Measurements from ENCODE around the gene NSRP1. TPM values are rescaled to one million over a fixed set of nuclear protein-coding genes. Genes with fewer than 3 reads are reported as not detected.

NSRP1 gene
- total and polyA plus RNA-seq, 2 of the 4 experiments (the other 2 are of a cell fraction) = 3.4 to 14.2 TPM

DNA sequence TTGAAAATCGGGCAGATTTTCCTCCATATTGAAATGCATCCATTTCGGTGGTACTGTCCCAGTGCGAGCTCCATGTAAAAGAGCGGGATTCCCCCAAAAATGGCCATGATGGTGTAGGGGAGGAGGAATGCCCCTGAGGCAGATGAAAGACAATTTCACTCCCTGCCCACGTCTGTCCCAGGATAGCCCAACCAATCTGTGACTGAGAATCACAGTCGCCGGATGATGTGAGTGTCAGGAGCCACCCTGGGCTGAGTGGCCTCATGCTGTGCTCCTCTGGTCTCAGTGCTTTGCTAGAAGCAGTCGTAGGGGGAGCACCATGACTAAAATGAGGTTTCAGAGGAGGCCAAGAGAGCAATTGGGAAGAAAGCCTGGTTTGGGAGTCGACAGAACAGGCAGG, 102.2 kb downstream of the NSRP1 start:
- BruUV-seq (replicated peaks) = no TSS peak
- Histone ChIP-seq H3K18ac (ENCODE audit: low read depth, low read length) (no peak overlapping the region), H2BK15ac (ENCODE audit: low read depth, low read length) (no peak overlapping the region)

More for the DNA sequence above, 102.2 kb downstream of the NSRP1 start:
- Histone ChIP-seq H2BK5ac (ENCODE audit: low read depth, low read length, poor library complexity, severe bottlenecking) (no peak overlapping the region), H4K8ac (ENCODE audit: low read depth in 2 of 2, low read length in 2 of 2) (no peak overlapping the region), H3K23ac (ENCODE audit: low read depth, low read length) (no peak overlapping the region), H4K5ac (ENCODE audit: low read depth, low read length) (no peak overlapping the region), H3K4me2 (ENCODE audit: low read depth, low read length) (no peak overlapping the region), H3K14ac (replicated peaks; ENCODE audit: low read depth, low read length) (no peak overlapping the region), H3K4me3 (ENCODE audit: insufficient read depth, low read depth, low read length) (no peak overlapping the region), H4K20me1 (ENCODE audit: insufficient read depth, low read length) (no peaks in the 10 kb centered on the region), H3K56ac (ENCODE audit: extremely low read depth, insufficient read depth, low read length) (no peak overlapping the region), H3K9me3 (ENCODE audit: control insufficient read depth, insufficient read depth, low read length) (no peaks in the 10 kb centered on the region), H3K9ac (ENCODE audit: low read depth, low read length) (no peak overlapping the region), H3K36me3 (ENCODE audit: control insufficient read depth, insufficient read depth, low read length) (no peaks in the 10 kb centered on the region), H3K27ac (ENCODE audit: insufficient read depth, low read length) (no peak overlapping the region), H3K9me1 (ENCODE audit: insufficient read depth, low read length) (no peaks in the 10 kb centered on the region), H3K27me3 (ENCODE audit: control insufficient read depth, insufficient read depth, low read length) (peaks cover 37% of the 10 kb centered on the region), H4K91ac (ENCODE audit: insufficient read depth, low read depth, low read length) (no peak overlapping the region), H2AK5ac (ENCODE audit: low read depth, low read length) (no peak overlapping the region), H2AFZ (replicated peaks; ENCODE audit: low read length, poor library complexity) (no peak overlapping the region), H2AK9ac (replicated peaks; ENCODE audit: low read depth, low read length, poor library complexity) (no peak overlapping the region), H2BK20ac (ENCODE audit: low read depth, low read length) (no peak overlapping the region), H2BK120ac (ENCODE audit: low read depth, low read length) (no peak overlapping the region), H3K4me1 (ENCODE audit: control insufficient read depth, insufficient read depth, low read length) (no peaks in the 10 kb centered on the region), H3K79me1 (ENCODE audit: low read depth in 1 of 2, low read length in 2 of 2) (no peaks in the 10 kb centered on the region), H3K4ac (ENCODE audit: low read depth, low read length) (no peak overlapping the region)
- DNase-seq = no peak
- in situ Hi-C loops (cut with MboI; ENCODE audit: low sequenced_read_pairs) = no loop called here
- TF ChIP-seq BHLHE40 (IDR thresholded peaks at IDR 0.05; ENCODE audit: low read depth, low read length) (no peak), POLR2A (IDR thresholded peaks at IDR 0.05; ENCODE audit: low read depth, low read length) (no peak), RAD21 (IDR thresholded peaks at IDR 0.05; ENCODE audit: low read length) (no peak), CHD1 (IDR thresholded peaks at IDR 0.05; ENCODE audit: low read depth, low read length) (no peak), SMC3 (IDR thresholded peaks at IDR 0.05; ENCODE audit: low read depth, low read length) (no peak), NFE2L2 (IDR thresholded peaks at IDR 0.05; ENCODE audit: low read depth, low read length) (no peak), RFX5 (IDR thresholded peaks at IDR 0.05; ENCODE audit: low read depth, low read length) (no peak), MAFK (IDR thresholded peaks at IDR 0.05; ENCODE audit: low read depth, low read length) (no peak), MXI1 (IDR thresholded peaks at IDR 0.05; ENCODE audit: borderline replicate concordance, low read depth, low read length) (no peak), CEBPB (IDR thresholded peaks at IDR 0.05; ENCODE audit: low read depth, low read length) (no peak), MAZ (IDR thresholded peaks at IDR 0.05; ENCODE audit: borderline replicate concordance, low read depth, low read length) (no peak), FOS (IDR thresholded peaks at IDR 0.05; ENCODE audit: low read depth, low read length) (no peak), RCOR1 (IDR thresholded peaks at IDR 0.05; ENCODE audit: insufficient replicate concordance, low read length) (no peak)
- TF ChIP-seq, protein P1, sequence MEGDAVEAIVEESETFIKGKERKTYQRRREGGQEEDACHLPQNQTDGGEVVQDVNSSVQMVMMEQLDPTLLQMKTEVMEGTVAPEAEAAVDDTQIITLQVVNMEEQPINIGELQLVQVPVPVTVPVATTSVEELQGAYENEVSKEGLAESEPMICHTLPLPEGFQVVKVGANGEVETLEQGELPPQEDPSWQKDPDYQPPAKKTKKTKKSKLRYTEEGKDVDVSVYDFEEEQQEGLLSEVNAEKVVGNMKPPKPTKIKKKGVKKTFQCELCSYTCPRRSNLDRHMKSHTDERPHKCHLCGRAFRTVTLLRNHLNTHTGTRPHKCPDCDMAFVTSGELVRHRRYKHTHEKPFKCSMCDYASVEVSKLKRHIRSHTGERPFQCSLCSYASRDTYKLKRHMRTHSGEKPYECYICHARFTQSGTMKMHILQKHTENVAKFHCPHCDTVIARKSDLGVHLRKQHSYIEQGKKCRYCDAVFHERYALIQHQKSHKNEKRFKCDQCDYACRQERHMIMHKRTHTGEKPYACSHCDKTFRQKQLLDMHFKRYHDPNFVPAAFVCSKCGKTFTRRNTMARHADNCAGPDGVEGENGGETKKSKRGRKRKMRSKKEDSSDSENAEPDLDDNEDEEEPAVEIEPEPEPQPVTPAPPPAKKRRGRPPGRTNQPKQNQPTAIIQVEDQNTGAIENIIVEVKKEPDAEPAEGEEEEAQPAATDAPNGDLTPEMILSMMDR (conservative IDR thresholded peaks at IDR 0.05; ENCODE audit: low read depth, low read length) = no peak
- TF ChIP-seq, protein P2, sequence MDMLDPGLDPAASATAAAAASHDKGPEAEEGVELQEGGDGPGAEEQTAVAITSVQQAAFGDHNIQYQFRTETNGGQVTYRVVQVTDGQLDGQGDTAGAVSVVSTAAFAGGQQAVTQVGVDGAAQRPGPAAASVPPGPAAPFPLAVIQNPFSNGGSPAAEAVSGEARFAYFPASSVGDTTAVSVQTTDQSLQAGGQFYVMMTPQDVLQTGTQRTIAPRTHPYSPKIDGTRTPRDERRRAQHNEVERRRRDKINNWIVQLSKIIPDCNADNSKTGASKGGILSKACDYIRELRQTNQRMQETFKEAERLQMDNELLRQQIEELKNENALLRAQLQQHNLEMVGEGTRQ (IDR thresholded peaks at IDR 0.05; ENCODE audit: low read depth, low read length) = no peak
- TF ChIP-seq, protein P3, sequence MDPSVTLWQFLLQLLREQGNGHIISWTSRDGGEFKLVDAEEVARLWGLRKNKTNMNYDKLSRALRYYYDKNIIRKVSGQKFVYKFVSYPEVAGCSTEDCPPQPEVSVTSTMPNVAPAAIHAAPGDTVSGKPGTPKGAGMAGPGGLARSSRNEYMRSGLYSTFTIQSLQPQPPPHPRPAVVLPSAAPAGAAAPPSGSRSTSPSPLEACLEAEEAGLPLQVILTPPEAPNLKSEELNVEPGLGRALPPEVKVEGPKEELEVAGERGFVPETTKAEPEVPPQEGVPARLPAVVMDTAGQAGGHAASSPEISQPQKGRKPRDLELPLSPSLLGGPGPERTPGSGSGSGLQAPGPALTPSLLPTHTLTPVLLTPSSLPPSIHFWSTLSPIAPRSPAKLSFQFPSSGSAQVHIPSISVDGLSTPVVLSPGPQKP (IDR thresholded peaks at IDR 0.05; ENCODE audit: borderline replicate concordance, low read depth, low read length) = no peak
- 60% methylated on average over 1 of the region's 9 CpGs; no CpG with 5 or more reads in 1 of the 2 experiments for WGBS, 2 experiments (ENCODE audit: extremely low coverage in 2 of 2, insufficient read length in 1 of 2)
- ChIA-PET POLR2A (ENCODE audit: unreplicated experiment) (no interaction called here), CTCF (no interaction called here)
- ATAC-seq (ENCODE audit: low read depth) = no peak
- dilution Hi-C loops (cut with HindIII; ENCODE audit: low sequenced_read_pairs, unreplicated experiment) = no loop called here
- intact Hi-C loops (cut with micrococcal nuclease) = no loop called here

Measured in IMR-90 (cell line).